Lower leg skin (tissue), 3 donors: ENCODE data around the gene KCNJ4.

Source experiments
- CTCF ChIP-seq, 3 donors: fragments of 450-650 bp; IDR thresholded peaks; one replicate each; pipeline ENCODE4 v1.5.1; 2016; ENCODE audit warnings: antibody characterized with exemption in 3 of 3, mild to moderate bottlenecking in 3 of 3, moderate library complexity in 2 of 3
- POLR2A ChIP-seq, 2 donors: fragments of 450-650 bp; IDR thresholded peaks; one replicate each; pipeline ENCODE4 v1.6.1; 2016 to 2017; ENCODE audit warnings: antibody characterized with exemption in 2 of 2, mild to moderate bottlenecking in 1 of 2, moderate library complexity in 1 of 2

- TF ChIP-seq CTCF (IDR thresholded peaks at IDR 0.05) = no peak
- no peak for TF ChIP-seq POLR2A (IDR thresholded peaks at IDR 0.05)
Measured at GRCh38 chr22:38462960-38463784, 8.2 kb upstream of the KCNJ4 start.
